HG03521 (cell line): Measurements from ENCODE around the gene VLDLR.
"Not testable (repeated sequence)": the region's sequence is repeated elsewhere in the genome, so short reads cannot be mapped to it uniquely, and the experiment has no call there.

Experiments used
- ATAC-seq: cut with Tn5 transposase; IDR thresholded peaks from one replicate; pipeline ENCODE4 v1.9.1; 2021; ENCODE audit warnings: mild to moderate bottlenecking, moderate library complexity; ENCODE audit not compliant: unreplicated experiment

VLDLR gene

GRCh38 chr9:2707256-2707655 is 85.7 kb downstream of the VLDLR start:
- not testable (repeated sequence) for ATAC-seq
